Measurements from ENCODE around the gene SET.
"Not testable (repeated sequence)": the region's sequence is repeated elsewhere in the genome, so short reads cannot be mapped to it uniquely, and the experiment has no call there.

The SET gene

DNA sequence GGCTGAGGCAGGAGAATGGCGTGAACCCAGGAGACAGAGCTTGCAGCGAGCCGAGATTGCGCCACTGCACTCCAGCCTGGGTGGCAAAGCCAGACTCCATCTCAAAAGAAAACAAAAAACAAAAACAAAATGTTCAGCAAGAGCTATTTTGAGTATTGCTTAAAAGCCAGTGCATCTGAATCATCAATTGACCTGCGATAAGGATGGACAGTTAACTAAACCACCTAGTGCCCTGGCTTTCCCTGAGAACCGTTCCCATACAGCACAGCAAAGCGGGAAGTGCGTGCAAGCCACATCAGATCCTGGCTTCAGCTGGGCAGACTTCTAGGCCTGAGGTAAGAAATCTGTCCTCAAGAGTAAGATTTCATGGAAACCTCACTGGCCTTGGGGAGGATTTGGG, 35.1 kb upstream of the SET start:
- TF ChIP-seq CTCF (conservative IDR thresholded peaks at IDR 0.05; ENCODE audit: low read depth, low read length), result no peak
- no peak overlapping the region for H3K4me3 ChIP-seq (ENCODE audit: low read length)
- no peak for DNase-seq (ENCODE audit: low read depth)

DNA sequence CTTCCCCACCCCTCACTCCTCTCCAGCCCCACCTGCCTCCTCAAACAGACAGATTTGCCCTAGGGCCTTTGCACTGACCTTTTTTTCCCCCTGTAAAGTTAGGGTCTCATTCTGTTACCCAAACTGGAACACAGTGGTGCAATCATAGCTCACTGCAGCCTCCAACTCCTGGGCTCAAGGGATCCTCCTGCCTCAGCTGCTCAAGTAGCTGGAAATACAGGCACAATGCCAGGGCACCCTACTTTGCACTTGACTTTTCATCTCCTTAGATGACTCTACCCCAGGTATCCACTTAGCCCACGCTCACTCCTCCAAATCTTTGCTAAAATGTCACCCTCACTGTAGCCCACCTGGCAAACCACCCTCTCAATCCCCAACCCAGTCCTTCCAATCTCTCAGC, 34.5 kb upstream of the SET start:
- H3K4me3 ChIP-seq (ENCODE audit: low read length), result no peak overlapping the region
- DNase-seq (ENCODE audit: low read depth), result no peak
- TF ChIP-seq CTCF (conservative IDR thresholded peaks at IDR 0.05; ENCODE audit: low read depth, low read length), result no peak

DNA sequence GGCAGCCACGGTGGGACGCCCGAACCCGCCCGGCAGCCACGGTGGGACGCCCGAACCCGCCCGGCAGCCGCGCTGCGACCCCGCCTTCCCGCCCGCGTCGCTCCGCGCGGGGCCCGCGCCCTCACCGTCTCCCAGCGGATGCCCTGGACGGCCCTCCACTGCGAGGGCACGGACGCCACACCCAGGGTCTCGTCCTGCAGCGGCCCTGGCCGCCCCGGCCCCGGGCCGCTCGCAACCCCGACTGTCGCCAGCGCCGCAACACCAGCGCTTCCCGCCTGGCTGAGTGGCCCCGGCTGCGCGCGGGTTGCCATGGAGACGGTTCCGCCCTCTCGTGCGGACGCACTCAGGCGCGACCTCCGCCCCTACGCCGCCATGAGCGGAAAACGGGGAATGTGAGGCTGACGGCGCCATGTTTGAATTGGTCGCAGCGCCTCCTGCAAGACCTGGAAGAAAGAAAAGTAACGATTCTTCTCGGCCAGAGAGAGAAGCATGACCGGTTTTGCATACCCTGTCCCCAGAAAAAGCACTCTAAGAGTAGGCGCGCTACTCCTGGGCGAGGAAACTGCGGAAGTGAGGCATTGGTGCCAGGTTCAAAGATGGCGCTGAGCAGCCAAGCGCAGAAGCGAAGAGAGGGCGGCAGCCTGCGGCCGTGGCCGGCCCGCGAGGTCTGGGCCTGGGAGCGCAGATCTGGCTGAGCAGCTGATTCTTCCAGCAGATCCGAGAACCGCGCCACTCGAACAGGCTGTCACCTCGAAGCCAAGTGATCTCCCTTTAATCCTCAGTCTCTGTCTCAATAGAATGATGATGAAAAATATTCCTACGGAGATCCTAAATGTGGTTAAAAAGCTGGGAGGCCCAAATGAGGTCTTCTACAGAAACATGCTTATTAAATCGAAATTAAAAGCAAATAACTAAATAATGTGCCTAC, 32.3 kb upstream of the SET start, which contains the start of gene DYNC2I2:
DYNC2I2 (minus strand) TSS at position 432 of the 928 bp plus-strand sequence; CDS start at position 311, 121 bp downstream.
- TF ChIP-seq CTCF (conservative IDR thresholded peaks at IDR 0.05; ENCODE audit: low read depth, low read length), result no peak
- H3K4me3 ChIP-seq (ENCODE audit: low read length), result peak within 1 kb of the TSS; percentile 76
- peak; percentile 55 for DNase-seq (ENCODE audit: low read depth)

- DNase-seq (ENCODE audit: low read depth), result no peak
- TF ChIP-seq CTCF (conservative IDR thresholded peaks at IDR 0.05; ENCODE audit: low read depth, low read length), result no peak
- peak overlapping the region; percentile 76 for H3K4me3 ChIP-seq (ENCODE audit: low read length)
These were observed 31.7 kb upstream of the SET start for GRCh38 chr9:128657344-128657704.

- H3K4me3 ChIP-seq (ENCODE audit: low read length), result no peak overlapping the region
- no peak for TF ChIP-seq CTCF (conservative IDR thresholded peaks at IDR 0.05; ENCODE audit: low read depth, low read length)
- no peak for DNase-seq (ENCODE audit: low read depth)
These were observed 31.2 kb upstream of the SET start for GRCh38 chr9:128657796-128658195.

- H3K4me3 ChIP-seq (ENCODE audit: low read length); DNase-seq (ENCODE audit: low read depth): not testable (repeated sequence)
These were observed 22.5 kb upstream of the SET start for GRCh38 chr9:128666481-128666941.

- DNase-seq (ENCODE audit: low read depth), result no peak
- TF ChIP-seq CTCF (conservative IDR thresholded peaks at IDR 0.05; ENCODE audit: low read depth, low read length), result no peak
- no peak overlapping the region for H3K4me3 ChIP-seq (ENCODE audit: low read length)
These were observed 19.2 kb upstream of the SET start for GRCh38 chr9:128669786-128670185.
